Measurements from ENCODE around the gene DYNC1I1. TPM values are rescaled to one million over a fixed set of nuclear protein-coding genes. Genes with fewer than 3 reads are reported as not detected.

The DYNC1I1 gene
- total and polyA plus RNA-seq, 2 experiments from 2014 or later: 1.4 to 4.1 TPM

DNA sequence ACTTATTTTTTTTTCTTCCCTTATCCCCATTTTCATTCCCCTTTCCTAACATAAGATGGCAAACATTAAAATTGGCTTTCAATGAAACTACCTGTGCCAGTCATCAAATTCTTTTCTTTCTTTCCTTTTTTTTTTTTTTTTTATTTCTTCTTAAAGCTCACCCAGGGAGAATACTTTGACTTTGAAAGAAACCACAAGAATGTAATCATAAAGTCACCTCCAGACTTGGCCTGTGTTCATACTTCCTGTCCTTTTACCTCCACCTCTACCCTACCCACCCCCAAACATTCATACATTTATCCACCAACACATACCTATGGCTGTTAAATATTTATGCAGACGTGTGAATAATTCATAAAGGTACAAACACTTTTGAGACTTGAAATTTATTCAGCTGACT lies 295.0 kb downstream of the DYNC1I1 start:
- Histone ChIP-seq H3K36me3 (ENCODE audit: insufficient read depth) (no peaks in the 10 kb centered on the region), H3K4me3 (no peak overlapping the region), H3K79me2 (replicated peaks; ENCODE audit: insufficient read depth) (no peaks in the 10 kb centered on the region), H3K4me1 (ENCODE audit: insufficient read depth) (peaks cover 29% of the 10 kb centered on the region), H3K27ac (ENCODE audit: low read depth) (no peak overlapping the region), H3F3A (replicated peaks; ENCODE audit: low read depth) (no peaks in the 10 kb centered on the region), H2AFZ (no peak overlapping the region), H4K20me1 (replicated peaks; ENCODE audit: insufficient read depth) (no peaks in the 10 kb centered on the region), H3K27me3 (ENCODE audit: insufficient read depth) (no peaks in the 10 kb centered on the region), H3K4me2 (no peak overlapping the region), H3K9me2 (ENCODE audit: insufficient read depth) (no peaks in the 10 kb centered on the region)
- DNase-seq (ENCODE audit: low spot score) (no peak), ATAC-seq (no peak)
- Mint-ChIP-seq H3K36me3 (ENCODE audit: low read depth) (no peaks in the 10 kb centered on the region), H3K4me1 (peaks cover 21% of the 10 kb centered on the region), H3K9me3 (no peaks in the 10 kb centered on the region), H3K27ac (no peak overlapping the region), H3K4me3 (no peak overlapping the region), H3K27me3 (ENCODE audit: insufficient read depth, low read depth, poor library complexity) (no peaks in the 10 kb centered on the region)
- no peak for TF ChIP-seq CREB1 (CRISPR knock-in tag; IDR thresholded peaks at IDR 0.05; ENCODE audit: low read depth)
- no peak for TF ChIP-seq POLR2AphosphoS5 (IDR thresholded peaks at IDR 0.05; ENCODE audit: low read depth)
- TF ChIP-seq, protein P1, sequence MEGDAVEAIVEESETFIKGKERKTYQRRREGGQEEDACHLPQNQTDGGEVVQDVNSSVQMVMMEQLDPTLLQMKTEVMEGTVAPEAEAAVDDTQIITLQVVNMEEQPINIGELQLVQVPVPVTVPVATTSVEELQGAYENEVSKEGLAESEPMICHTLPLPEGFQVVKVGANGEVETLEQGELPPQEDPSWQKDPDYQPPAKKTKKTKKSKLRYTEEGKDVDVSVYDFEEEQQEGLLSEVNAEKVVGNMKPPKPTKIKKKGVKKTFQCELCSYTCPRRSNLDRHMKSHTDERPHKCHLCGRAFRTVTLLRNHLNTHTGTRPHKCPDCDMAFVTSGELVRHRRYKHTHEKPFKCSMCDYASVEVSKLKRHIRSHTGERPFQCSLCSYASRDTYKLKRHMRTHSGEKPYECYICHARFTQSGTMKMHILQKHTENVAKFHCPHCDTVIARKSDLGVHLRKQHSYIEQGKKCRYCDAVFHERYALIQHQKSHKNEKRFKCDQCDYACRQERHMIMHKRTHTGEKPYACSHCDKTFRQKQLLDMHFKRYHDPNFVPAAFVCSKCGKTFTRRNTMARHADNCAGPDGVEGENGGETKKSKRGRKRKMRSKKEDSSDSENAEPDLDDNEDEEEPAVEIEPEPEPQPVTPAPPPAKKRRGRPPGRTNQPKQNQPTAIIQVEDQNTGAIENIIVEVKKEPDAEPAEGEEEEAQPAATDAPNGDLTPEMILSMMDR (conservative IDR thresholded peaks at IDR 0.05; ENCODE audit: low read depth in 2 of 2): no peak
- TF ChIP-seq, protein P2, sequence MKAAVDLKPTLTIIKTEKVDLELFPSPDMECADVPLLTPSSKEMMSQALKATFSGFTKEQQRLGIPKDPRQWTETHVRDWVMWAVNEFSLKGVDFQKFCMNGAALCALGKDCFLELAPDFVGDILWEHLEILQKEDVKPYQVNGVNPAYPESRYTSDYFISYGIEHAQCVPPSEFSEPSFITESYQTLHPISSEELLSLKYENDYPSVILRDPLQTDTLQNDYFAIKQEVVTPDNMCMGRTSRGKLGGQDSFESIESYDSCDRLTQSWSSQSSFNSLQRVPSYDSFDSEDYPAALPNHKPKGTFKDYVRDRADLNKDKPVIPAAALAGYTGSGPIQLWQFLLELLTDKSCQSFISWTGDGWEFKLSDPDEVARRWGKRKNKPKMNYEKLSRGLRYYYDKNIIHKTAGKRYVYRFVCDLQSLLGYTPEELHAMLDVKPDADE (IDR thresholded peaks at IDR 0.05): no peak
- TF ChIP-seq NANOG (IDR thresholded peaks at IDR 0.05; ENCODE audit: borderline replicate concordance): no peak
- TF ChIP-seq, protein P3, sequence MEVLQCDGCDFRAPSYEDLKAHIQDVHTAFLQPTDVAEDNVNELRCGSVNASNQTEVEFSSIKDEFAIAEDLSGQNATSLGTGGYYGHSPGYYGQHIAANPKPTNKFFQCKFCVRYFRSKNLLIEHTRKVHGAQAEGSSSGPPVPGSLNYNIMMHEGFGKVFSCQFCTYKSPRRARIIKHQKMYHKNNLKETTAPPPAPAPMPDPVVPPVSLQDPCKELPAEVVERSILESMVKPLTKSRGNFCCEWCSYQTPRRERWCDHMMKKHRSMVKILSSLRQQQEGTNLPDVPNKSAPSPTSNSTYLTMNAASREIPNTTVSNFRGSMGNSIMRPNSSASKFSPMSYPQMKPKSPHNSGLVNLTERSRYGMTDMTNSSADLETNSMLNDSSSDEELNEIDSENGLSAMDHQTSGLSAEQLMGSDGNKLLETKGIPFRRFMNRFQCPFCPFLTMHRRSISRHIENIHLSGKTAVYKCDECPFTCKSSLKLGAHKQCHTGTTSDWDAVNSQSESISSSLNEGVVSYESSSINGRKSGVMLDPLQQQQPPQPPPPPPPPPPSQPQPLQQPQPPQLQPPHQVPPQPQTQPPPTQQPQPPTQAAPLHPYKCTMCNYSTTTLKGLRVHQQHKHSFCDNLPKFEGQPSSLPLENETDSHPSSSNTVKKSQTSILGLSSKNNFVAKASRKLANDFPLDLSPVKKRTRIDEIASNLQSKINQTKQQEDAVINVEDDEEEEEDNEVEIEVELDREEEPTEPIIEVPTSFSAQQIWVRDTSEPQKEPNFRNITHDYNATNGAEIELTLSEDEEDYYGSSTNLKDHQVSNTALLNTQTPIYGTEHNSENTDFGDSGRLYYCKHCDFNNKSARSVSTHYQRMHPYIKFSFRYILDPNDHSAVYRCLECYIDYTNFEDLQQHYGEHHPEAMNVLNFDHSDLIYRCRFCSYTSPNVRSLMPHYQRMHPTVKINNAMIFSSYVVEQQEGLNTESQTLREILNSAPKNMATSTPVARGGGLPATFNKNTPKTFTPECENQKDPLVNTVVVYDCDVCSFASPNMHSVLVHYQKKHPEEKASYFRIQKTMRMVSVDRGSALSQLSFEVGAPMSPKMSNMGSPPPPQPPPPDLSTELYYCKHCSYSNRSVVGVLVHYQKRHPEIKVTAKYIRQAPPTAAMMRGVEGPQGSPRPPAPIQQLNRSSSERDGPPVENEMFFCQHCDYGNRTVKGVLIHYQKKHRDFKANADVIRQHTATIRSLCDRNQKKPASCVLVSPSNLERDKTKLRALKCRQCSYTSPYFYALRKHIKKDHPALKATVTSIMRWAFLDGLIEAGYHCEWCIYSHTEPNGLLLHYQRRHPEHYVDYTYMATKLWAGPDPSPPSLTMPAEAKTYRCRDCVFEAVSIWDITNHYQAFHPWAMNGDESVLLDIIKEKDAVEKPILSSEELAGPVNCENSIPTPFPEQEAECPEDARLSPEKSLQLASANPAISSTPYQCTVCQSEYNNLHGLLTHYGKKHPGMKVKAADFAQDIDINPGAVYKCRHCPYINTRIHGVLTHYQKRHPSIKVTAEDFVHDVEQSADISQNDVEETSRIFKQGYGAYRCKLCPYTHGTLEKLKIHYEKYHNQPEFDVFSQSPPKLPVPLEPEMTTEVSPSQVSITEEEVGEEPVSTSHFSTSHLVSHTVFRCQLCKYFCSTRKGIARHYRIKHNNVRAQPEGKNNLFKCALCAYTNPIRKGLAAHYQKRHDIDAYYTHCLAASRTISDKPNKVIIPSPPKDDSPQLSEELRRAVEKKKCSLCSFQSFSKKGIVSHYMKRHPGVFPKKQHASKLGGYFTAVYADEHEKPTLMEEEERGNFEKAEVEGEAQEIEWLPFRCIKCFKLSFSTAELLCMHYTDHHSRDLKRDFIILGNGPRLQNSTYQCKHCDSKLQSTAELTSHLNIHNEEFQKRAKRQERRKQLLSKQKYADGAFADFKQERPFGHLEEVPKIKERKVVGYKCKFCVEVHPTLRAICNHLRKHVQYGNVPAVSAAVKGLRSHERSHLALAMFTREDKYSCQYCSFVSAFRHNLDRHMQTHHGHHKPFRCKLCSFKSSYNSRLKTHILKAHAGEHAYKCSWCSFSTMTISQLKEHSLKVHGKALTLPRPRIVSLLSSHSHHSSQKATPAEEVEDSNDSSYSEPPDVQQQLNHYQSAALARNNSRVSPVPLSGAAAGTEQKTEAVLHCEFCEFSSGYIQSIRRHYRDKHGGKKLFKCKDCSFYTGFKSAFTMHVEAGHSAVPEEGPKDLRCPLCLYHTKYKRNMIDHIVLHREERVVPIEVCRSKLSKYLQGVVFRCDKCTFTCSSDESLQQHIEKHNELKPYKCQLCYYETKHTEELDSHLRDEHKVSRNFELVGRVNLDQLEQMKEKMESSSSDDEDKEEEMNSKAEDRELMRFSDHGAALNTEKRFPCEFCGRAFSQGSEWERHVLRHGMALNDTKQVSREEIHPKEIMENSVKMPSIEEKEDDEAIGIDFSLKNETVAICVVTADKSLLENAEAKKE (CRISPR knock-in tag; IDR thresholded peaks at IDR 0.05): no peak

Measured in GM23338 (cell line).